CD14-positive monocyte (primary cell): Measurements from ENCODE around the gene BLMH. TPM values are rescaled to one million over a fixed set of nuclear protein-coding genes. Genes with fewer than 3 reads are reported as not detected.

Source experiments
- DNase-seq, 3 donors: peaks; one replicate each; pipeline ENCODE4 v3.0.0-alpha.2; 2011 to 2022
- H2AFZ ChIP-seq: 2 replicates; pipeline ENCODE4 v1.6.0; 2012; ENCODE audit warnings: mild to moderate bottlenecking, low read depth, low read length, inconsistent platforms; ENCODE audit not compliant: insufficient read depth, poor library complexity, severe bottlenecking
- H3K27ac ChIP-seq, 2 donors: 1 replicate in 1 of 2; 2 replicates in 1 of 2; pipeline ENCODE4 v1.5.1; 2012 to 2013; ENCODE audit warnings: low read length in 2 of 2, control low read depth in 1 of 2, inconsistent platforms in 1 of 2, low read depth in 1 of 2, mild to moderate bottlenecking in 1 of 2
- H3K27me3 ChIP-seq, 2 donors: one replicate each; pipeline versions ENCODE4 v1.6.0 to v1.6.1; 2011 to 2013; ENCODE audit warnings: low read length in 2 of 2; ENCODE audit not compliant: control insufficient read depth in 2 of 2, insufficient read depth in 2 of 2
- H3K36me3 ChIP-seq, 2 donors: replicated peaks in 1 of 2; 1 replicate in 1 of 2; 2 replicates in 1 of 2; pipeline versions ENCODE4 v1.5.1 to v1.6.1; 2012 to 2013; ENCODE audit warnings: low read length in 2 of 2, control low read depth in 1 of 2, inconsistent platforms in 1 of 2, mild to moderate bottlenecking in 1 of 2; ENCODE audit not compliant: insufficient read depth in 2 of 2, control insufficient read depth in 1 of 2
- H3K4me1 ChIP-seq, 2 donors: 1 replicate in 1 of 2; 2 replicates in 1 of 2; pipeline versions ENCODE4 v1.5.1 to v1.6.1; 2012 to 2013; ENCODE audit warnings: low read length in 2 of 2, control low read depth in 1 of 2, inconsistent platforms in 1 of 2, mild to moderate bottlenecking in 1 of 2, moderate library complexity in 1 of 2; ENCODE audit not compliant: insufficient read depth in 2 of 2, control insufficient read depth in 1 of 2
- H3K4me2 ChIP-seq: replicated peaks from 2 replicates; pipeline ENCODE3; 2012; ENCODE audit warnings: low read length, moderate library complexity, mild to moderate bottlenecking; ENCODE audit not compliant: poor library complexity, severe bottlenecking; ENCODE audit errors: extremely low read depth
- H3K4me3 ChIP-seq, 3 experiments: fragments of 200-600 bp in 1 of 3; sonication (generic) in 1 of 3; replicated peaks in 1 of 3; 1 replicate in 2 of 3; 2 replicates in 1 of 3; pipeline ENCODE4 v1.5.1; 2011 to 2013; ENCODE audit warnings: low read length in 3 of 3, mild to moderate bottlenecking in 3 of 3, control low read depth in 2 of 3, low read depth in 2 of 3, inconsistent platforms in 1 of 3, moderate library complexity in 1 of 3
- H3K79me2 ChIP-seq: 2 replicates; pipeline ENCODE4 v1.6.0; 2012; ENCODE audit warnings: mild to moderate bottlenecking, control low read depth, inconsistent platforms, low read length, moderate library complexity; ENCODE audit not compliant: insufficient read depth
- H3K9ac ChIP-seq: 2 replicates; pipeline ENCODE4 v1.6.0; 2017; ENCODE audit warnings: low read length, mild to moderate bottlenecking; ENCODE audit not compliant: insufficient read depth, poor library complexity, severe bottlenecking
- H3K9me3 ChIP-seq, 2 donors: replicated peaks in 1 of 2; 1 replicate in 1 of 2; 2 replicates in 1 of 2; pipeline versions ENCODE4 v1.5.1 to v1.6.1; 2012 to 2013; ENCODE audit warnings: low read length in 2 of 2, control low read depth in 1 of 2; ENCODE audit not compliant: control insufficient read depth in 1 of 2, insufficient read depth in 1 of 2
- H4K20me1 ChIP-seq: 2 replicates; pipeline ENCODE4 v1.6.0; 2012; ENCODE audit warnings: mild to moderate bottlenecking, low read length, control low read depth, moderate library complexity; ENCODE audit not compliant: insufficient read depth
- H3K27ac Mint-ChIP-seq, 7 donors: one replicate each; pipeline ENCODE4 v1.8.0; 2020; ENCODE audit warnings: mild to moderate bottlenecking in 7 of 7, mixed read lengths in 7 of 7, moderate library complexity in 6 of 7, inconsistent platforms in 2 of 7
- H3K27me3 Mint-ChIP-seq, 3 donors: one replicate each; pipeline ENCODE4 v1.8.0; 2021 to 2022; ENCODE audit warnings: low read depth in 3 of 3, mild to moderate bottlenecking in 3 of 3, mixed read lengths in 3 of 3, moderate library complexity in 3 of 3, inconsistent platforms in 1 of 3
- H3K36me3 Mint-ChIP-seq, 2 donors: one replicate each; pipeline ENCODE4 v1.8.0; 2020; ENCODE audit warnings: mixed read lengths in 2 of 2, inconsistent platforms in 1 of 2, mild to moderate bottlenecking in 1 of 2
- H3K4me1 Mint-ChIP-seq: one replicate; pipeline ENCODE4 v1.8.0; 2020; ENCODE audit warnings: mild to moderate bottlenecking, mixed read lengths
- H3K4me3 Mint-ChIP-seq, 2 donors: one replicate each; pipeline ENCODE4 v1.8.0; 2020; ENCODE audit warnings: mild to moderate bottlenecking in 2 of 2, mixed read lengths in 2 of 2, moderate library complexity in 1 of 2
- H3K9me3 Mint-ChIP-seq, 7 donors: one replicate each; pipeline ENCODE4 v1.8.0; 2020 to 2022; ENCODE audit warnings: mixed read lengths in 7 of 7, mild to moderate bottlenecking in 6 of 7, moderate library complexity in 6 of 7, inconsistent platforms in 2 of 7
- CTCF ChIP-seq: fragments of 200-600 bp; IDR thresholded peaks from one replicate; pipeline ENCODE4 v1.8.0; 2022; ENCODE audit warnings: antibody characterized with exemption, mild to moderate bottlenecking
- WGBS: methylation state at CpG from one replicate; pipeline ENCODE4 v1.1.5; 2013; ENCODE audit warnings: missing lambda C conversion rate; ENCODE audit not compliant: insufficient coverage; 5-methylcytosine and 5-hydroxymethylcytosine counted together
- intact Hi-C, 2 donors: fragments of 100-400 bp; cut with micrococcal nuclease; formaldehyde crosslinking; loops; one replicate each; pipeline versions ENCODE4 v1.15.0 to v1.15.1; 2023
- polyA plus RNA-seq, 3 donors: library from polyadenylated mRNA; depleted of rRNA in 1 of 3; unstranded in 2 of 3; stranded (reverse) in 1 of 3; fragments of 300-500 nt in 2 of 3; fragments of >200 nt in 1 of 3; fragmentation: Illumina TruSeq in 2 of 3; gene quantifications; 1 replicate in 2 of 3; 2 replicates in 1 of 3; pipeline ENCODE4 v1.2.3, GENCODE V29; 2012 to 2021

Gene BLMH
- polyA plus RNA-seq, 3 donors = 6.6 to 10.8 (median 10.4) TPM

- no peak for TF ChIP-seq CTCF
- Mint-ChIP-seq H3K27me3 (peaks cover 3 to 15% (median 6%) of the 10 kb centered on the region in 3 donors), H3K4me3 (no peak overlapping the region), H3K4me1 (peaks cover 26% of the 10 kb centered on the region), H3K27ac (no peak overlapping the region), H3K36me3 (no peaks in the 10 kb centered on the region), H3K9me3 (peaks cover 0 to 11% (median 2%) of the 10 kb centered on the region in 7 donors)
- H3K4me1 ChIP-seq = peaks cover 10 to 19% of the 10 kb centered on the region in 2 donors
- H3K79me2 ChIP-seq = no peaks in the 10 kb centered on the region
- no peak overlapping the region for H3K9ac ChIP-seq
- H3K36me3 ChIP-seq = no peaks in the 10 kb centered on the region
- intact Hi-C loops = no loop called here
- no peaks in the 10 kb centered on the region for H3K9me3 ChIP-seq
- H4K20me1 ChIP-seq = no peaks in the 10 kb centered on the region
- WGBS = over 99% methylated on average over 10 of the region's 10 CpGs
- H3K27ac ChIP-seq = no peak overlapping the region
- H3K4me2 ChIP-seq = no peak overlapping the region
- H3K27me3 ChIP-seq = no peaks in the 10 kb centered on the region
- no peak overlapping the region for H3K4me3 ChIP-seq
- no peak overlapping the region for H2AFZ ChIP-seq
- DNase-seq = no peak
These were observed 64.9 kb downstream of the BLMH start for GRCh38 chr17:30226878-30227277.

- Mint-ChIP-seq H3K27ac (peak overlapping the region in 1 of 7 donors; percentile 11), H3K36me3 (no peaks in the 10 kb centered on the region), H3K9me3 (peaks cover 0 to 11% (median 2%) of the 10 kb centered on the region in 7 donors), H3K27me3 (peaks cover 3 to 12% (median 4%) of the 10 kb centered on the region in 3 donors), H3K4me1 (peaks cover 22% of the 10 kb centered on the region), H3K4me3 (no peak overlapping the region)
- Histone ChIP-seq H3K36me3 (no peaks in the 10 kb centered on the region), H2AFZ (no peak overlapping the region), H3K27me3 (no peaks in the 10 kb centered on the region), H3K4me2 (no peak overlapping the region), H3K9ac (no peak overlapping the region), H3K4me3 (no peak overlapping the region), H4K20me1 (no peaks in the 10 kb centered on the region), H3K9me3 (no peaks in the 10 kb centered on the region), H3K27ac (no peak overlapping the region), H3K79me2 (no peaks in the 10 kb centered on the region), H3K4me1 (peaks cover 10 to 18% of the 10 kb centered on the region in 2 donors)
- intact Hi-C loops = no loop called here
- TF ChIP-seq CTCF = no peak
- DNase-seq = no peak
- WGBS = 92% methylated on average over 13 of the region's 15 CpGs
These were observed 65.7 kb downstream of the BLMH start for GRCh38 chr17:30225919-30226553.
